ENCODE results near the gene MECP2. TPM values are rescaled to one million over a fixed set of nuclear protein-coding genes. Genes with fewer than 3 reads are reported as not detected.

The MECP2 gene
- polyA plus RNA-seq, 1 donor (not counting 4 experiments of a cell fraction or from before 2014, with no cell fraction given) = 9.9 TPM

- Histone ChIP-seq H3K27me3 (ENCODE audit: control insufficient read depth, extremely low read depth, insufficient read depth, low read length) (peaks cover 5% of the 10 kb centered on the region), H3K79me2 (ENCODE audit: control insufficient read depth, insufficient read depth, low read length) (no peaks in the 10 kb centered on the region), H3K4me1 (ENCODE audit: control insufficient read depth, extremely low read depth, insufficient read depth, low read length) (no peaks in the 10 kb centered on the region), H3K36me3 (ENCODE audit: control insufficient read depth in 2 of 2, extremely low read depth in 1 of 2, insufficient read depth in 2 of 2, low read length in 2 of 2) (no peaks in the 10 kb centered on the region), H2AFZ (ENCODE audit: control insufficient read depth, low read length) (no peak overlapping the region), H3K9me1 (ENCODE audit: control insufficient read depth, extremely low read depth, insufficient read depth, low read length) (no peaks in the 10 kb centered on the region), H3K9ac (ENCODE audit: control insufficient read depth, extremely low read depth, insufficient read depth, low read length) (no peak overlapping the region), H4K20me1 (ENCODE audit: control insufficient read depth, extremely low read depth, insufficient read depth, low read length) (no peaks in the 10 kb centered on the region), H3K4me3 (ENCODE audit: control insufficient read depth in 2 of 3, extremely low read depth in 1 of 3, insufficient read depth in 2 of 3, low read depth in 1 of 3, low read length in 3 of 3) (no peak overlapping the region), H3K4me2 (ENCODE audit: control insufficient read depth, extremely low read depth, insufficient read depth, low read depth, low read length) (no peak overlapping the region), H3K27ac (ENCODE audit: control insufficient read depth, insufficient read depth, low read length) (no peak overlapping the region), H3K9me3 (ENCODE audit: control insufficient read depth, low read depth, low read length) (no peaks in the 10 kb centered on the region)
- DNase-seq (ENCODE audit: low read depth, low spot score) (no peak), FAIRE-seq (no peak)
- no peak for TF ChIP-seq EZH2 (IDR thresholded peaks at IDR 0.05; ENCODE audit: low read length)
- no peak for TF ChIP-seq CTCF (optimal IDR thresholded peaks at IDR 0.05 in 1 of 3, IDR thresholded peaks at IDR 0.05 in 1 of 3, conservative IDR thresholded peaks at IDR 0.05 in 1 of 3; ENCODE audit: extremely low read depth in 1 of 3, insufficient read depth in 2 of 3, low read length in 3 of 3)
- dilution Hi-C loops (cut with MboI; ENCODE audit: extremely low pct_ligation_motif_present, low sequenced_read_pairs) = no loop called here
These were observed 19.1 kb upstream of the MECP2 start for GRCh38 chrX:154116426-154117211.

GRCh38 chrX:154115750-154116149 lies 18.2 kb upstream of the MECP2 start:
- Histone ChIP-seq H3K27ac (ENCODE audit: control insufficient read depth, insufficient read depth, low read length) (no peak overlapping the region), H3K79me2 (ENCODE audit: control insufficient read depth, insufficient read depth, low read length) (no peaks in the 10 kb centered on the region), H3K36me3 (ENCODE audit: control insufficient read depth in 2 of 2, extremely low read depth in 1 of 2, insufficient read depth in 2 of 2, low read length in 2 of 2) (no peaks in the 10 kb centered on the region), H3K27me3 (ENCODE audit: control insufficient read depth, extremely low read depth, insufficient read depth, low read length) (peaks cover 5% of the 10 kb centered on the region), H3K4me1 (ENCODE audit: control insufficient read depth, extremely low read depth, insufficient read depth, low read length) (no peaks in the 10 kb centered on the region), H3K9me1 (ENCODE audit: control insufficient read depth, extremely low read depth, insufficient read depth, low read length) (no peaks in the 10 kb centered on the region), H4K20me1 (ENCODE audit: control insufficient read depth, extremely low read depth, insufficient read depth, low read length) (no peaks in the 10 kb centered on the region), H3K9me3 (ENCODE audit: control insufficient read depth, low read depth, low read length) (no peaks in the 10 kb centered on the region), H2AFZ (ENCODE audit: control insufficient read depth, low read length) (no peak overlapping the region), H3K4me3 (ENCODE audit: control insufficient read depth in 2 of 3, extremely low read depth in 1 of 3, insufficient read depth in 2 of 3, low read depth in 1 of 3, low read length in 3 of 3) (no peak overlapping the region), H3K9ac (ENCODE audit: control insufficient read depth, extremely low read depth, insufficient read depth, low read length) (no peak overlapping the region), H3K4me2 (ENCODE audit: control insufficient read depth, extremely low read depth, insufficient read depth, low read depth, low read length) (no peak overlapping the region)
- dilution Hi-C loops (cut with MboI; ENCODE audit: extremely low pct_ligation_motif_present, low sequenced_read_pairs) = no loop called here
- FAIRE-seq = no peak
- TF ChIP-seq EZH2 (IDR thresholded peaks at IDR 0.05; ENCODE audit: low read length) (no peak), CTCF (optimal IDR thresholded peaks at IDR 0.05 in 1 of 3, IDR thresholded peaks at IDR 0.05 in 1 of 3, conservative IDR thresholded peaks at IDR 0.05 in 1 of 3; ENCODE audit: extremely low read depth in 1 of 3, insufficient read depth in 2 of 3, low read length in 3 of 3) (no peak)
- no peak for DNase-seq (ENCODE audit: low read depth, low spot score)

Data from keratinocyte (primary cell).